ENCODE measurements around the gene POLR3GL. TPM values are rescaled to one million over a fixed set of nuclear protein-coding genes. Genes with fewer than 3 reads are reported as not detected.
A peak's percentile ranks its signal among the peaks of the same experiment; 100 is the strongest.

The POLR3GL gene
- total and polyA plus RNA-seq, 12 donors: 30.9 to 64.5 (median 39.5) TPM

DNA sequence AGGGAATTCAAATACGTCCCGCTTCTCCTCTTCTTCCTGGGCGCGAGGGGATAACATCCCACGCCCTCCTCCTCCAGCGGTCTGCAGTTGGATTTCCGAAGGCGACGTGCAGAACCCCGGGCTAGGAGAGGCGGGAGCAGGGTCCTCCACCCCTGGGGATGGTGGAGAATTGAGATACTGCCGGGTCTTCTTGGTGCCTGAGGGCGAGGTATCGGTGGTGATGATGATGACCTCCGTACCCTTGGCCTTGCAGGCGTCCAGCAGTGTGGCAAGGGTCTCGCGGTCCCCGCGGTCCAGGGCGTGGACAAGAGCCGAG is 3.4 kb upstream of the POLR3GL start:
- Histone ChIP-seq H3K4me1 (peaks cover 14 to 82% (median 69%) of the 10 kb centered on the region in 9 donors), H3K36me3 (no peaks in the 10 kb centered on the region), H3K27me3 (peaks cover 0 to 9% (median 0%) of the 10 kb centered on the region in 7 donors), H3K27ac (peak overlapping the region; percentile 83 to 96 (median 91)), H3K9me3 (no peaks in the 10 kb centered on the region), H3K4me3 (peak overlapping the region; percentile 56 to 73 (median 70))
- DNase-seq (peak; percentile 17 to 33), ATAC-seq (peak in 1 of 8 donors; percentile 2)
- intact Hi-C loops (cut with DNase I): loop anchor here in 3 of 10 donors (5.0 kb wide), 1 partner anchor 34 kb away; the partner anchor contains the start of gene RBM8A (in 3 of the 3)
- 0 to 2% methylated on average over 22 of the region's 22 CpGs for WGBS, 2 donors
- TF ChIP-seq, protein P1, sequence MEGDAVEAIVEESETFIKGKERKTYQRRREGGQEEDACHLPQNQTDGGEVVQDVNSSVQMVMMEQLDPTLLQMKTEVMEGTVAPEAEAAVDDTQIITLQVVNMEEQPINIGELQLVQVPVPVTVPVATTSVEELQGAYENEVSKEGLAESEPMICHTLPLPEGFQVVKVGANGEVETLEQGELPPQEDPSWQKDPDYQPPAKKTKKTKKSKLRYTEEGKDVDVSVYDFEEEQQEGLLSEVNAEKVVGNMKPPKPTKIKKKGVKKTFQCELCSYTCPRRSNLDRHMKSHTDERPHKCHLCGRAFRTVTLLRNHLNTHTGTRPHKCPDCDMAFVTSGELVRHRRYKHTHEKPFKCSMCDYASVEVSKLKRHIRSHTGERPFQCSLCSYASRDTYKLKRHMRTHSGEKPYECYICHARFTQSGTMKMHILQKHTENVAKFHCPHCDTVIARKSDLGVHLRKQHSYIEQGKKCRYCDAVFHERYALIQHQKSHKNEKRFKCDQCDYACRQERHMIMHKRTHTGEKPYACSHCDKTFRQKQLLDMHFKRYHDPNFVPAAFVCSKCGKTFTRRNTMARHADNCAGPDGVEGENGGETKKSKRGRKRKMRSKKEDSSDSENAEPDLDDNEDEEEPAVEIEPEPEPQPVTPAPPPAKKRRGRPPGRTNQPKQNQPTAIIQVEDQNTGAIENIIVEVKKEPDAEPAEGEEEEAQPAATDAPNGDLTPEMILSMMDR (IDR thresholded peaks at IDR 0.05): no peak

DNA sequence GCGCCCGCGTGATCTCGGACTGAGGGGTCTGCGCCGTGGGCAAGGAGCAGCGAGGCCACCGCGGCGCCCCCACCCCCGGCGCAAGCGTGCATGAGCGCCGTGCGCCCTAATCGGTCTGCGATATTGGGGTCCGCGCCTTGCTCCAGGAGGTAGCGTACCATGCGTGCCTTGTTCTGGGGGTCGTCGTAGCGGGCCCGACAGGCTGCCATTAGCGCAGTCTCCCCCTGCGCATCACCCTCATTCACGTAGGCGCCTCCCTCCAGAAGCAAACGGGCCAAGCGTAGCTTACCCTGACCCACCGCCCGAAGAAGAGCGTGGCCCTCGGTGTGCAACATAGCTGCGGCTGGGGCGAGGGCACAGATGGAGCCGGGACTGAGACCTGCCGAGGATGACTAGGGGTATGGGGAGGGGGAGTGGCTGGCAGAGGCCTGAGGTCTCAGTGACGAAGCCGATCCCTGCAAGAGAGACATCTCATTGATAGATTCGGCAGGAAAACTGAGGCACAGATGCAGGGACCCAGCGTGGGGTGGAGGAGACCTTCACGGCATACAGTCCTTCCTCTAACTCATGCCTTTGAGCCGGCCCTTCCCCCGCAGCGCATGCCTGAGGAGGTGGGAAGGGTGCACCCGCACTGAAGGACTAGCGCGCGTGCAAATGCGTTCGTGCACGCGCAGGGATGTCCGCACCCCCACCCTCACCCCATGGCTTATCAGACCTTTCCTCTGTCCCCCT is 2.9 kb upstream of the POLR3GL start:
- DNase-seq (peak; percentile 11 to 50), ATAC-seq (peak in 2 of 8 donors; percentile 3 to 11)
- Histone ChIP-seq H3K36me3 (no peaks in the 10 kb centered on the region), H3K27me3 (peaks cover 0 to 9% (median 0%) of the 10 kb centered on the region in 7 donors), H3K4me3 (peak overlapping the region; percentile 56 to 73 (median 70)), H3K9me3 (peaks cover 0 to 2% (median 0%) of the 10 kb centered on the region in 11 donors), H3K27ac (peak overlapping the region; percentile 83 to 96 (median 91)), H3K4me1 (peaks cover 14 to 77% (median 63%) of the 10 kb centered on the region in 9 donors)
- TF ChIP-seq, protein P1 (IDR thresholded peaks at IDR 0.05): no peak
- 1 to 2% methylated on average over 43 to 57 of the region's 57 CpGs for WGBS, 2 donors
- intact Hi-C loops (cut with DNase I): loop anchor here in 3 of 10 donors (5.0 kb wide), 1 partner anchor 34 kb away; the partner anchor contains the start of gene RBM8A (in 3 of the 3)

DNA sequence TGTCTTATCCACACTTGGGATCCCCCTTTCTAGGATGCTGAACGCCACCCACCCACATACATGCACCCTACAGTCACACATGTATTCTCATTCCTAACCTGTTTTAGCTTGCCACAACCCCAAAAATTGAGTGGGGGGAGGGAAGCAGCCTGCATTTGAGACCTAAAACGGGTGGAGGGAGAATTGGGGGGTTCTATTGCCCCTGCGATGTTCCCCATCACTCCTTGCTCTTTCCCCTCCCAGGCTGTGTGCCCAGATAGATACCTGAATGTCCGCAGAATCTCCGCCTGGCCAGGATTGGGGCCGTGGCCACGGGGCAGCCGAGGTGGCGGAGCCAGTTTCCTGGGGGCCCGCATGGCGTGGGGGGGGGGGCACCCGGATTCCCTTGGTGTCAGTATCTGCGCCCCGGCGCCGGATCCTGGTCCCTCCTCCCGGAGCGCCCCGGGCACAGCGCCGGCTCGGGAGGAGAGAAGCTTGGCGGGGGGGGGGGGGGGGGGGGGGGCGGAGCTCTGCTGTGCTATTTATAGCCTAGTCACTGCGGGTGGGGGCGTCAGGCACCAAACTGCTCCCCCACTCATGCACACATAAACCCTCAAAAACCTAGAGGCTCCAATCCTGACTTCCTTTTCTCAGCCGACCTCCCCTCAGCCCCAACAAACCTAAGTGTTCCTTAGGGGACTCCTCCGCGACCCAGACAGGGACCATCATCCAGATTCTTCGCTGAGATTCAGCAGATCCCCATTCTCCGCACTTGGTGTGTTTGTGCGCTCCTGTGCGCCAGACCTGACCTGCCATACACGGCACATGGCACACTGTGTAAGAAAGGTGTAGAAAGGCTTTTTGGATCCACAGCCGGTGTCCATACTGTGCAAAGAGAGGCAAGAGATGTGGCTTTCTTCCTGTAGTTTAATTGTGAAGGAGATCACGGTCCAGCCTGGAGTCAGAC is 2.1 kb upstream of the POLR3GL start:
- 4% methylated on average over 31 to 36 of the region's 36 CpGs for WGBS, 2 donors
- ATAC-seq (peak in 3 of 8 donors; percentile 7 to 14 (median 8)), DNase-seq (peak; percentile 38 to 64)
- TF ChIP-seq, protein P1 (IDR thresholded peaks at IDR 0.05): no peak
- intact Hi-C loops (cut with DNase I): loop anchor here in 3 of 10 donors (5.0 kb wide), 1 partner anchor 35 kb away; the partner anchor contains the start of gene RBM8A (in 3 of the 3)
- Histone ChIP-seq H3K36me3 (peaks cover 0 to 6% (median 0%) of the 10 kb centered on the region in 9 donors), H3K27me3 (peaks cover 0 to 9% (median 0%) of the 10 kb centered on the region in 7 donors), H3K9me3 (peaks cover 0 to 11% (median 5%) of the 10 kb centered on the region in 11 donors), H3K4me3 (peak overlapping the region; percentile 56 to 73 (median 70)), H3K4me1 (peaks cover 14 to 70% (median 59%) of the 10 kb centered on the region in 9 donors), H3K27ac (peak overlapping the region in 9 of 10 donors; percentile 46 to 96 (median 92))

Measured in heart right ventricle (tissue), 16 donors.